ENCODE data around the gene PLEKHH1. TPM values are rescaled to one million over a fixed set of nuclear protein-coding genes. Genes with fewer than 3 reads are reported as not detected.
"Not testable (repeated sequence)": the region's sequence is repeated elsewhere in the genome, so short reads cannot be mapped to it uniquely, and the experiment has no call there.

Gene PLEKHH1
- total and polyA plus RNA-seq, 2 experiments from 2014 or later: 18.0 to 29.9 TPM

GRCh38 chr14:67582061-67582460 is 49.0 kb downstream of the PLEKHH1 start:
- no peak overlapping the region for H3K4me3 ChIP-seq
- DNase-seq (ENCODE audit: low read depth in 1 of 2, low spot score in 1 of 2): no peak
- H3K36me3 ChIP-seq: peaks cover 14% of the 10 kb centered on the region
- H3K27me3 ChIP-seq: no peaks in the 10 kb centered on the region
- no peaks in the 10 kb centered on the region for H3K9me3 ChIP-seq (ENCODE audit: low read depth)
- no peak for TF ChIP-seq CTCF (IDR thresholded peaks at IDR 0.05; ENCODE audit: low read depth, low read length)
- no peak overlapping the region for H3K27ac ChIP-seq
- no peaks in the 10 kb centered on the region for H3K4me1 ChIP-seq (ENCODE audit: low read depth)

GRCh38 chr14:67583711-67584644 is 50.9 kb downstream of the PLEKHH1 start:
- peak; percentile 79 for TF ChIP-seq CTCF (IDR thresholded peaks at IDR 0.05; ENCODE audit: low read depth, low read length)
- Histone ChIP-seq H3K4me1 (ENCODE audit: low read depth) (no peaks in the 10 kb centered on the region), H3K36me3 (peaks cover 15% of the 10 kb centered on the region), H3K9me3 (ENCODE audit: low read depth) (no peaks in the 10 kb centered on the region), H3K27me3 (no peaks in the 10 kb centered on the region), H3K27ac (no peak overlapping the region), H3K4me3 (no peak overlapping the region)
- DNase-seq (ENCODE audit: low read depth in 1 of 2, low spot score in 1 of 2): peak; percentile 60 to 68

- Histone ChIP-seq H3K4me3 (no peak overlapping the region), H3K27me3 (no peaks in the 10 kb centered on the region), H3K4me1 (ENCODE audit: low read depth) (no peaks in the 10 kb centered on the region), H3K36me3 (peaks cover 8% of the 10 kb centered on the region), H3K27ac (no peak overlapping the region), H3K9me3 (ENCODE audit: low read depth) (no peaks in the 10 kb centered on the region)
- DNase-seq (ENCODE audit: low read depth in 1 of 2, low spot score in 1 of 2): no peak
- TF ChIP-seq CTCF (IDR thresholded peaks at IDR 0.05; ENCODE audit: low read depth, low read length): no peak
Measured at GRCh38 chr14:67584978-67585377, 51.9 kb downstream of the PLEKHH1 start.

GRCh38 chr14:67586369-67586768 is 53.3 kb downstream of the PLEKHH1 start:
- Histone ChIP-seq H3K27me3 (no peaks in the 10 kb centered on the region), H3K9me3 (ENCODE audit: low read depth) (no peaks in the 10 kb centered on the region), H3K27ac (no peak overlapping the region), H3K4me1 (ENCODE audit: low read depth) (no peaks in the 10 kb centered on the region), H3K36me3 (peaks cover 8% of the 10 kb centered on the region), H3K4me3 (no peak overlapping the region)
- no peak for DNase-seq (ENCODE audit: low read depth in 1 of 2, low spot score in 1 of 2)
- no peak for TF ChIP-seq CTCF (IDR thresholded peaks at IDR 0.05; ENCODE audit: low read depth, low read length)

- no peak for TF ChIP-seq CTCF (IDR thresholded peaks at IDR 0.05; ENCODE audit: low read depth, low read length)
- no peak for DNase-seq (ENCODE audit: low read depth in 1 of 2, low spot score in 1 of 2)
- H3K4me1 ChIP-seq (ENCODE audit: low read depth): no peaks in the 10 kb centered on the region
- H3K27me3 ChIP-seq: no peaks in the 10 kb centered on the region
- no peak overlapping the region for H3K4me3 ChIP-seq
- no peaks in the 10 kb centered on the region for H3K9me3 ChIP-seq (ENCODE audit: low read depth)
- no peak overlapping the region for H3K27ac ChIP-seq
- peaks cover 4% of the 10 kb centered on the region for H3K36me3 ChIP-seq
Measured at GRCh38 chr14:67589204-67589770, 56.2 kb downstream of the PLEKHH1 start.

GRCh38 chr14:67593650-67594049 is 60.6 kb downstream of the PLEKHH1 start:
- not testable (repeated sequence) for H3K4me1 ChIP-seq (ENCODE audit: low read depth); H3K36me3 ChIP-seq; H3K4me3 ChIP-seq; H3K27me3 ChIP-seq; H3K9me3 ChIP-seq (ENCODE audit: low read depth); DNase-seq (ENCODE audit: low read depth in 1 of 2, low spot score in 1 of 2); H3K27ac ChIP-seq

Data from cardiac muscle cell (in vitro differentiated cells and primary cell).